NCI-H446 treated with DMSO at 0.1 percent for 48 hours (cell line): ENCODE measurements around the gene CIROP.
"Not testable (repeated sequence)": the region's sequence is repeated elsewhere in the genome, so short reads cannot be mapped to it uniquely, and the experiment has no call there.

Experiments used
- DNase-seq: peaks from one replicate; lab custom pipeline; 2025; lab: John Stamatoyannopoulos, UW

The CIROP gene

DNA sequence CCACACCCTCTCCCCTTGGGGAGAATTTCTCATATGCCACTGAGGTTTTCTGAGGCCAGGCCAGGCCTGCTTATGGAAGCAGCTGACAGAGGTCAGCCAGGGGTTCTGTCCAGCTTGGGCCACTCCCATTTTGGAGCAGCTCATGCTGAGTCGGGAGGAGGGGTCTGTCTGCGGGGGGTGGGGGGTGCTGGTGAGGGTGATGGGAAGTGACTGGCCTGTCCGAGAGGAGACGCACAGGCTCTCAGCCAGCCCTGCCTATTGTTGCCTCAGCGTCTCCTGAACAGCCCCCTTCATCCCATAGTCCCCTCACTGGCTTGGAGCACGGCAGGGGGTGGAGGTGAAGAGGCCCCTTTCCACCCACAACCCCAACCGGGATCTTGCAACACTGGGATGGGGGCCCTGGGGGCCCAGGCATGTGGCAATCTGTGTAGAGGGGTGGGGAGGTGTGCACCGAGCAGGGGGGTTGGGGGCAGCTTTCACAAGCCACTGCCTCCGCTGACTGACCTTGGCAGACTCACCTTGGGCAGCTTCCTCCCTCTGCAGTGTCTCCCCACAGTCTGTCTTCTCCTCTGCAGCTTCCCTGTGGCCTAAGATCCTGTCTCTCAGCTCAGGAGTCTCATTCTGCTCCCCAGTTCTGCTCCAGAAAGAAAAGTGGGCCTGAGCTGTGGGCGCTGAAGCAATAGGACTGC, 8.8 kb upstream of the CIROP start:
- no peak for DNase-seq

DNA sequence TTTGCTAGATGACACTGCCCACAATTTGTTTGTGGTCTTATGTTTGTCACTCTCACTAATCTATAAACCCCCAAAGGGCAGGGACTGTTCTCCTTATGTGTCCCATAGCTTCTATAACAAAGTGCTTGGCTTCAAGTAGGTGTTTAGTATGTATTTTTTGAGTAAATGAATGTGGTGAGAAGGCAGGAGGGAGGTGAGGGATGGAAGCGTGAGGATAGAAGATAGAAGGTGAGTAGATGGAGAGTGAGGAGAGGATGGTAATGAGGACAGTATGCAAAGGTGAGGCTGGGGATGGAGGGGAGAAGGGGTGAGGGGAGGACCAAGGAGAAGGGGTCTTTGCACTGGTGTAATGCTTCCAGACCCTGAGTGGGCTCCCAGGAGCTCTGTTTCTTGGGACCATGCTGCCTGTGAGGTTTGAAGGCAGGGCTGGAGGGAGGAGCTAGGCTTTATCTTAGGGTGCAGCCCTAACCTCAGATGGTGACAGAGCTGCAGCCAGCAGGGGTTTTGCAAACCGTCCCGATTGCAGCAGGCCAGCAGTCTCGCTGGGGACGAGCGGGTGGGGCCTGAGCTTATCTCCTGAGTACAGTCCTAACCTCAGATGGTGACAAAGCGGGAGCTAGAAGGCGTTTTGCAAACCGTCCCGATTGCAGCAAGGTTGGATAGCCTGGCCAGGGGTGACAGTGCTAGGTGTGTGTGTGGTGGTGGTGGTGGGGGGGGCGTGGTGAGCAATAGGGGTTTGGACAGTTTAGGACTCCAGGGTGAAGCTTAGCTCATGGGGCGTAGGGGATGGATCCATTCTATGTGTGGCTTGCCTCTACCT, 7.8 kb upstream of the CIROP start:
- DNase-seq, result no peak

DNA sequence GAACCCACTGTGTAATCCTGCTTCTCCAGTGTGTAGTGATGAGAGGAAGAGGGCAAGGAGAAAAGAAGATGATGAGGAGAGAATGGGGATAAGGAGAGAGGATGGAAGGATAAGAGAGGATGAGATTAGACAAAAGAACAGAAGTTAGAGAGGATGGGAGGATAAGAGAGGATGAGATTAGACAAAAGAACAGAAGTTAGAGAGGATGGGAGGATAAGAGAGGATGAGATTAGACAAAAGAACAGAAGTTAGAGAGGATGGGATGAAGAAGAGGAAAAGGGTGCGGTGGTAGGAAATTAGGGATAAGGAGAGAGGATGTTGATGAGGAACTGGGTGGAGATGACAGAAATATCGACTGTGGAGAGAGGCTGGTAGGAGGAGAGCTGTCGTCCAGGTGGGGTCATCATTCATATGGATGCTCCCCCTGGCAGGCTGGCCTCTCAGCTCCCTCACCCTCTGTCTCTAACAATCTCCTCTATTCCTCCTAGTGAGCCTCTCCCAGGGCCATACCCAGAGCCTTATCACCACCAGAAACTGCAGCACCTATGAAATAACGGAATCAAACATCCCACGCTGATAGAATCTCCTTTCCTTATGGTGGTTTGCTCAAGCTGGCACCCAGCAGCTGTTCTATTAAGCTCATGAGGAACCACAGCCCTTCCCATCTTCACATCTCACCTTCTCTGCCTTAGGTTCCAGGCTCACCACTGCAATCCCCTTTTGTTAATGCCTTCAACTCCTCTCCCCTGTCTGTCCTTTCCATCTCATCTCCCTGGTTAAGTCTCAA, 6.0 kb upstream of the CIROP start:
- no peak for DNase-seq

DNA sequence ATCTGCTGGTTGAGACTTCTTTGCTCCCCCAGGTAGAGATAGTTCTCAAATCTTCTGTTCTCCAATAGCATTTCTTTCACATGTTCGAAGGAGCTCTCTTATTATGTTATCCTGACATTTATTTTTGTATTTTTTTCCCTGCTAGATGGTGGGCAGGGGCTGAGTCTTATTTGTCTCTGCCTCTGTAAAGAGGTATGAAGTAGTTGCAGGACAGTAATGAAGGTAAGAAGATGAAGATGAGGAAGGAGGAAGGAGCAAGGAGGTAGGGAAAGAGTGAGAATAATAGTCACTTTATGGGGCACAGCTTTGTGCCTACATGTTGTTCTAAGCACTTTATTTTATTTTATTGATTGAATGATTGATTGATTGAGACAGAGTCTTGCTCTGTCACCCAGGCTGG, 5.0 kb upstream of the CIROP start:
- no peak for DNase-seq

DNA sequence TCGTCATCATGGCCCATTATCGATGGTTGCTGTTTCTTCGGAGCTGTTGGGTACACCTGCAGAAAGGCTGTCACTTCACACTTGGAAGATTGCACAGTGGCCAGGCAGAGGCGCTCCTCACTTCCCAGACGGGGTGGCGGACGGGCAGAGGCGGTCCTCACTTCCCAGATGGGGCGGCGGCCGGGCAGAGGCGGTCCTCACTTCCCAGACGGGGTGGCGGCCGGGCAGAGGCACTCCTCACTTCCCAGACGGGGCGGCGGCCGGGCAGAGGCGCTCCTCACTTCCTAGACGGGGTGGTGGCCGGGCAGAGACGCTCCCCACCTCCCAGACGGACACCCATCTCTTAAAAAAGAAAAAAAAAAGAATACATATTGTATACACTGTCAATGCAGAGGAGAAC, 3.4 kb upstream of the CIROP start:
- not testable (repeated sequence) for DNase-seq

DNA sequence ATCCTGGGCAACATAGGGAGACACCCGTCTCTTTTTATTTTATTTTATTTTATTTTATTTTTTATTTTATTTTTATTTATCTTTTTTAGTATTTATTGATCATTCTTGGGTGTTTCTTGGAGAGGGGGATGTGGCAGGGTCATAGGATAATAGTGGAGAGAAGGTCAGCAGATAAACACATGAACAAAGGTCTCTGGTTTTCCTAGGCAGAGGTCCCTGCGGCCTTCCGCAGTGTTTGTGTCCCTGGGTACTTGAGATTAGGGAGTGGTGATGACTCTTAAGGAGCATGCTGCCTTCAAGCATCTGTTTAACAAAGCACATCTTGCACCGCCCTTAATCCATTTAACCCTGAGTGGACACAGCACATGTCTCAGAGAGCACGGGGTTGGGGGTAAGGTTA, 2.8 kb upstream of the CIROP start:
- not testable (repeated sequence) for DNase-seq

DNA sequence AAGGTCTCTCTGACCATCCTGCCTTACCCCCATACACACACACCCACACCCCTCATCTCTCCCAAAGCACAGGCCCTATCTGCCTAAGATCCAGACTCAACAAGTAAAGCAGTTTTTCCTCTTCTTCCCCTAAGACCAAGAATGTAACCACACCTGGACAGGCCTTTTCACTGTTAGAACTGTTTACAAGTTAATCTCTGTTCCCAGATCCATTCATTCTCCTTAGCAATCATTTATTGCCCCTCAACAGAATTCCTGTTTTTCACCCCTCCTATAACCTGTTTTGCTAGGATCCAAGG, 1.9 kb upstream of the CIROP start:
- DNase-seq, result no peak

DNA sequence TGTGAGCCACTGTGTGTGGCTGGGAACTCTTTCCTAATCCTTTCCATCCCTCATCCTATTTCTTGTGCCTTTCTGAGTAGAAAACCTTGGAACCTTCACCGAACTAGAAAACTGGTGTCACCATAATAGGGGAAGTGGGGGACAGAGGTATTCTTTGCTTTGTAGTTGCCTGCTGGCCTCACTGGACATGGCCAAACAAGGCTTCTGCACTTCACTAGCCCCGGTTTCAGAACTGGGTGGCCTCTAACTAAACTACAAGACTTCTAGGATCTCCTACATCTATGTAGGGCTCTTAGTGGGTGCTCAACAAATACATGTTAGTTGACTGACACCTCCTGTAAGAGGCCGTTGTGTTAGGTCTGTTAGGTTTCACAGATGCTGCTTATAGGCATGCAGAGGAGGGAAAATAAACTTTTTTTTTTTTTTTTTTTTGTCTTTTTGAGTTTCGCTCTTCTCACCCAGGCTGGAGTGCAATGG, 597 bp upstream of the CIROP start:
- no peak for DNase-seq

DNA sequence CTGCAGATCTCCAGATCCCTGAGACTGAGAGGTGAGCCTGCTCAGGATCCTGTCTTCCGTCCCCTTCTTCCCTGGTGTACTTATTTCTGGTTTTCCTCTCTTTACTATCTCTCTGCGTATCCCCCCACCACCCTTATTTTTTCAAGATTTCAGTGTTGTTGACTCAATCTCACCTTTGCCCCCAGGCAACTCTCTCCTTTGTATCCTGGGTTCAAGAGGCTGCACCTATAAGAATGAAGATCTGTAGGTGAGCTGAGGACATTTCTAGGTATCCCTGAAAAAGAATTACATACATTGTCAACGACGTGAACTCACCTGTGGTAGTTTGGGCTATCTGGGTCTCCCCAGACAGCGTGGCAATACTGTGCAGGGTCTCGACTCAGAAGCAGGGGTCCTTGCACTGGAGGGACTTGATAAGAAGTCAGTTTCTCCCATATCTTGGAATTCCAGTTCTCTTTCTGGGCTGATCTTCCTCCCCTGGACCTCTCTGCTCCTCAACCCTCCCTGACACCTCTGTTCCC, 659 bp downstream of the CIROP start:
- no peak for DNase-seq

DNA sequence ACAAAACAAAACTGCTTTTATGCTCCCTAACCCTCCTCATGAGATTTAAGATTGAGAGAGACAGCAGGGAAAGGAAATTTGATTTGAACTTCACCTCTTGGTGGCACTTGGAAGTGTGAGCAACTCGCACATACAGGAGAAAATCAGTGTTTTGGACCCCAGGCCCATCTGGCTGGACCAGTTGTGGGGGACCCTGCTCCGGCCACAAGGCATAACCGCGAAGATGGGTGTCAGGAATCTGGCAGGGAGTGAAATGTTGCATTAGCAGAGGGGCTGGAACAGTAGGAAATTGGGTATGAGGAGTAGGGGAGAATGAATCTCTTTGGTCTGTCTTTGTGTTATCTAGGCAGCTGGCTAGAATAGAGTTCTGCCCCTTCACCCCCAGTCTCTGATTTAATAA, 1.2 kb downstream of the CIROP start:
- DNase-seq, result no peak

DNA sequence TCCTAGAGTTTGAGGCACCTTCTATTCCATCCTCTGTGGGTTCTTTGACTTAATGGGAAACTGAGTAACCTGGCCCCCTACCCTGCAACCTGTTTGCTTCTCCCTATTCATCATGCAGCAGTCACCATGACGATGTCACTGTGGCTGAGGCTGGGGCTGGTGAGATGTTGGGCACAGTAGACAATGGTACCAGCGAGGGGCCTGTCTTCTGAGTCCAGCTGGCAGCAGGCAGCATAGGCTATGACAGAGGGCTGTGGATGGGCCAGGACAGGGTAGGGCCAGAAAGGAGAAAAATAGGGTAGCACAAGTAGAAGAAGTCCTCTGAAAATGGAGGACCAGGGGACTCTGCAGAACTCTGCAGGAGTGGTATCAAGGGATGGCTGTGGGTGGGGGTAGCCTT, 2.0 kb downstream of the CIROP start:
- DNase-seq, result no peak

DNA sequence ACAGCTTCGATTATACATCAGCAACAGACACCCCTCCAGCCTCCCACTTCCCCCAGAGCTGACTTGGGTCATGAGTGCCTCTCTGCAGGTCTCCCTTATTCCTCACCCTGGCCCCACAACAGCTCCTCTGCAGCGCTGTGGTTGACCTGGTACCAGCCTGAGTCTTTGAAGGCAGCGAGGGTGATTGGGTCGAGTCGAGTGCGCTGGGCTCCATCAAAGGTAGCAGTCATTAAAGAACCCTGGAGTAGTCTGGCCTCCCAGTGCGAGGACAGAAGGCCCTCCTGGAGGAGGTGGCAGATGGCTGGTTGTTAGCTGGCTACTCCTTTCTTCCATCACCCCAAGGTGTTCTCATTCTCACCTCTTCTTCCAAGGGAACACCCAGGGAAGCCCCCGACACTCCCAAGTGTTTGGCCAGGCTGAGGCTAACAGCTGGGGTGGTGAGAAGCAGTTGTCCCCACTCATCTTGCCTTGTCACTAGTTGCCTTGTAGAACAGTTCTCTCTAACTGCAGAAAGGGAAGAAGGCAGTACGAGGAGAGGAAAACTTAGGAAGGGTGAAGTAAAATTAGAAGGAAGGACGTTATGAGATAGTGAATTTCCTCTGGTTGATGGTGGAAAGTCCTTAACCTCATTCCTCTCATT, 2.7 kb downstream of the CIROP start:
- no peak for DNase-seq

DNA sequence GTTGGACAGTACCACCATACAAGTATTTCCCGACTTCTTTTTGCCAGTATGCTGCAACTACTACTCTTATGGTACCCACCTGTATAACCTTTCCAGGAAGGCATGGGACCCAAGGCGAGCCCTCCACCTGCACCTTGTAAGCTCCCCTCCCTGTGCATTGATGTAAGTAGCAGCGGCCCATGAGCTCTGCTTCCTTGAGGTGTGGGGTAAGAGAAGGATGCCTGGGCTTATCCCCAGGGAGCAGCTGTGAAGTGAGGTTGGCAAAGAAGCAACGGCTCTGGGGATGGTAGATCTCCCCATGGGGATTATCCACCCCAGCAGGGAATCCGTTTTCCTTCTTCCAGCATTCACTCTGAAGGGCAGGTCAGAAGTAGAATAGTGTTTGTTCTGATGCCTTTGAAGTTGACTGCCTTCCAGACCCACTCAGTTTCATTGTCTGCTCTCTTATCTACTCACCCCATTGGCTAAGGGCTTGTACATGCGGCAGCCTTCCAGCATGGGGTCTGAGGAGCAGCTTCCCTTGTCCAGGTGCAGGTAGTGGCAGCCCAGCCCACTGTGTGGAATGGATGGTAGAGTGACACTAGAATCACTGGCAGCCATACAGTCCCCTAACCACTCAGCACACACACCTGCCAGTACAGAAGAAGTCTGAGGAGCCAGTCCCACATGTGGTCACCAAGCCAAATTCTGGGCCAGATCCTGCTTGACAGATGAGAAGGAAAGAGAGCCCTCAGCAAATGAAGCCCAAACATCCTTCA, 3.4 kb downstream of the CIROP start:
- DNase-seq, result no peak

DNA sequence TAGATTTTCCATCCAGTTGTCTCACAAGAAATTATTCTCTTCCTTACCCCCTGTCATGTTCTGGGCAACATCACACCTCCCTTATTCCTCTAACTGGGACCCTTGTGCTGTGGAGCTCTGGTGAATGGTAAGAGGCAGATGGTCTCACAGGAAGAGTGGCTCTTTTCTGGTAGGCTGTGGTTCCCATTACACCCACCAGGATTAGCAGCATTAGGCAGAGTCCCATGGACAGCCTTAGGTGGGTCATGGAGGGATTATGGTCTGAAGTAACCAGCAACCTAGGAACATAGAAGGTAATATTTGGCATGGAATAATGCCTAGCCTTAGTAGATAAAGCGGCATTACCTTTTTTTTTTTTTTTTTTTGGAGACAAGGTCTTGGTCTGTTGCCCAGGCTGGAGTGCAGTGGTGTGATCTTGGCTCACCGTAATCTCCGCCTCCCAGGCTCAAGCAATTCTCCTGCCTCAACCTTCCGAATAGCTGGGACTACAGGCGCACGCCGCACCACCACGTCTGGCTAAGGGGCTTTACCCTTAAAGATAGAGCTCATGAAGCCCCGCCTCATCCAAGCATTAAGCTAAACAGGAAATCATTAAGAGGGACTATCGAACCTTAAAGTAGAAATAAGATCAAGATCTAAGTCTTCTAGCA, 5.5 kb downstream of the CIROP start:
- no peak for DNase-seq

DNA sequence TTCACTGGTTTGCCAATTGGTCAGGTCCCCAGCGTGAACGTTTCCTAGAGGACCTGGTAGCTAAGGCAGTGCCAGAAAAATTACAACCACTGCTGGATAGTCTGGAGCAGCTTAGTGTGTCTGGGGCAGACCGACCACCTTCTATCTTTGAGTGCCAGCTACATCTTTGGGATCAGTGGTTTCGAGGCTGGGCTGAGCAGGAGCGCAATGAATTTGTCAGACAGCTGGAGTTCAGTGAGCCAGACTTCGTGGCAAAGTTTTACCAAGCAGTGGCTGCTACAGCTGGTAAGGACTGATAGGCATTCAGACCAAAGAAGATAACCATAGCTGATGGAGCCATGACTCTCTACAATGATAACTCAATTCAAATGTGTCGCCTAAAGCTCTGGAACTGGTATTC, 7.0 kb downstream of the CIROP start:
- DNase-seq, result no peak

DNA sequence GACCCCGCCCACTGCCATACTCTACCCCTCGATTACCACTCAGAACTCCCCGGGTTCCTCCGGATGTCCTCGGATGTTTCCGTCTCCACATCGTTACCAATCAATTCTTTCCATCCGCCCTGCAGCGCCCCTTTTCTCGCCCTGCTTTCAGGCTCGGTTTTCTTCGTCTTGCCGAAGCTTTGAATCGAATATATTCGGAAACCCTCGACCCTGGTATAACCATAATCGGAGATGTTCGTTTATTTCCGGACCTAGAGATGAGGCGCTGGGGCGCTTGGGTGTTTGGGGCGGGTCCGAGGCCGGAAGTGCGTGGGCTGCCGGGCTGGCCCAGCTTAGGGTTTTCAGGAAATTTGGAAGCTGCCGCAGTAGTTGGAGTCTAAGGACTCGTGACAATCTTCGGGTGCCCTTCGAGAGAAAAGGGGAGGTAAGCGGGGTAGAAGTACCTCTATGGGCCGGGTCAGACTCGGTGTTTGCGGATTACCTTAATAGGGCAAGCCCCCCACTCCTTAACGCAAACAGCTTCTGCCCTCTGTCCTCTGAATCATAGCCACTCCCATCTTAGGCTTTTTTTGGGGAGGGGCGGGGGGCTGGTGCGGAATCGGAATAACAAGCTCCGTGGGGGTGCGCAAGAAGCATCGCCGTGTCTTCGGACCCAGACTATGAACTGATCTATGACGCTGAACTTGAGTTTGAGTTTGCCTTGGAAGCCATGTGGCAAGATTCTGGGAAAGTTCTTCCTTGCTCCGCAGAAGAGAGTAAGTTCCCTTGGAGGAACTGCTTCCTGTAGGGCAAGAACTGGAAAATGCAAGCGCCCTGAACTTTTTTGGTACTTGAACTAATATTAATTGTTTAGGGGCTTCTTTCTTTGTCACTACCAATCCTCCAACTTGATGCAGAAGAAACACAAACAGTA, 9.3 kb downstream of the CIROP start, which contains the start of gene C14orf119:
TSS of gene C14orf119 (plus strand) at position 310 of the 913 bp plus-strand sequence. CDS start 2,154 bp downstream, outside the sequence.
- DNase-seq, result no peak

DNA sequence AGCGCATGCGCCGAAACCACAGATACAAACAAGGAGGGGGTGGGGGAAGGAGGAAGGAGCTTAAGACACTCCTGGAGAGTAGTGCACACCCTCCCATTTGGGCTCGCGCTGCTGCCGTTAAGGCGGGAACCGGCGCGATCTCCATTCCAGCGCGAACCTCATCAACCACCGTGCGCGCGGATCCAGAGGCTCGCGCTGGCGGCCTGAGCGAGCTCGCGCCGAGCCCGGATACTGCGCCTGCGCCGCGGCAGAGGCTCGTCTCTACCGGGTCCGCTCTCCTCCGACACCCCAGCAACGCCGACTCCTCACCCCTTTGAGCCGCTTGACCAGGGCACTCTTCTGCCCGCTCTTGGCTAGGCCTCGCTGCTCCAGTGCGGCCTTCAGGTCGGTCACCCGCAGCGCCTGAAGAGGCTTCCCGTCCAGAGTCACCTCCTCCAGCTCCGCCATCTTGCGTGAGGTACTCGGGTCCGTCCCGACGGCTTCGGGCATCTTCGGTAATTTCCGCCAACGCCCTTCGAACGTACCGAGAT, 10.1 kb downstream of the CIROP start, which contains the start of gene ACIN1:
TSS of gene ACIN1 (minus strand) at position 471 of the 530 bp plus-strand sequence. CDS start at position 447, 24 bp downstream.
- no peak for DNase-seq

DNA sequence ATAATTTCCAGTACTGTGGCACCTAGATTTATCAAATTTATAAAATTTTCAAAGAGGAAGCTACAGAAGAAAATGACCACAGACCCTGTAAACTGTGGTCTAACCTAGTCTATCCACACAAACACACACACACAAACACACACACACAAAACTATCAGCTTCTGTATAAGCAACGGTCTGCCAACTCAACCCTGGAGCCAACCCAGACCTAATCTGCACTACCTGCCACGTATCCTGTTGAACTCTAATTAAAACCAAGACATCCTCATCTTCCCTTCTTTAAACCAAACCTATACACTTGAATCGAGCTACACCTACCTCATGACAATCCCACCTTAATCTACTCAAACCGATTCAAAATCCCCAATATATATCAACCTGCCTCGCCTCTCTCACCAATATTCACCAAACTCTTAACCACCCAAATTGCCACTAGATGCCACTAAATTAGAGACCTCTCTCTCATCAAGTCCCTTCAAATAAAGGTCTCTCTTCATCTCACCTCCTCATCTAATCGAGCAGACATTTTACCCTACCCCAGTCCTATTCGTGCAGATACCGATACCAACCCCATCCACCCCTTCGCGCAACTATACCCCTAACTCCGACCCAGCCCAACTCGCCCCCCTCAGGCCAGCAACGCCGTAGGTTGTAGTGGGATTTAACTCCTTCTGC, 10.7 kb downstream of the CIROP start:
- DNase-seq, result no peak

DNA sequence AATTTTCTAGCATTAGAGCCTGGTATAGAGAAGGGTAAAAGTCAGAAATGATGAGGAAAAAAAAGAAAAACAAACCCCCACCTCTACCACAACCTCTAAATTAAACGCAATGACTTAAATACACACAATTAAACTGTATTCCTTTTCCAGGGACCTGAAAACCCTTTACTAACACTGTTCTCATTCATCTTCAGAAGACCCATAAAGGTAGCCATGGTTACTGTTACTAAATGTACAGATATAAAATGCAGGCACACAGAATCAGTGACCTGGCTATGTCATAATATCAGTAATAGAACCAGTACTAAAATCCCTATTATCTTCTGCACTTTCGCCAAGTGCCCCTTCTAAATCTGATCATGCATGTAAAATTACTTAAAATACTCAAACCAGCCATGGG, 11.3 kb downstream of the CIROP start:
- no peak for DNase-seq
